ENCODE data around the gene SPIRE1.

DNA sequence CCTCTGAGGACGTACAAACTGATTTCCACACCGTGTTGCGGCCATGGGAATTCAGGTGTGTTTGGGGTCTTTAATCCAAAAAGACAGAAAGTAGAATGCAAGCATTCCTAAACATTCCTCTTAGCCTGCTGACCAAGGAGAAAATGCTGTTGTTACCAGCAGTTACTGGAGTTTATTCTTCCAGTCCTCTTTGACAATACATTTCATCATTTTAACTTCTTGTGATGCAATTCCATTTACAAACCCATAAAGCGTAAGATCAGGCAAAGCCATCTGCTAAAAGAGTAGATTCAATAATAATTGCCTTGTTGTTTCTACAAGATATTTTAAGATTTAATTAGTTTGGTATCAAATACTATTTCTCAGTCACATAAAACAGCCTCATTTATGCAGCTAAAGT, 32.7 kb downstream of the SPIRE1 start:
- no peak for TF ChIP-seq POLR2A (IDR thresholded peaks at IDR 0.05)
- TF ChIP-seq, protein P1, sequence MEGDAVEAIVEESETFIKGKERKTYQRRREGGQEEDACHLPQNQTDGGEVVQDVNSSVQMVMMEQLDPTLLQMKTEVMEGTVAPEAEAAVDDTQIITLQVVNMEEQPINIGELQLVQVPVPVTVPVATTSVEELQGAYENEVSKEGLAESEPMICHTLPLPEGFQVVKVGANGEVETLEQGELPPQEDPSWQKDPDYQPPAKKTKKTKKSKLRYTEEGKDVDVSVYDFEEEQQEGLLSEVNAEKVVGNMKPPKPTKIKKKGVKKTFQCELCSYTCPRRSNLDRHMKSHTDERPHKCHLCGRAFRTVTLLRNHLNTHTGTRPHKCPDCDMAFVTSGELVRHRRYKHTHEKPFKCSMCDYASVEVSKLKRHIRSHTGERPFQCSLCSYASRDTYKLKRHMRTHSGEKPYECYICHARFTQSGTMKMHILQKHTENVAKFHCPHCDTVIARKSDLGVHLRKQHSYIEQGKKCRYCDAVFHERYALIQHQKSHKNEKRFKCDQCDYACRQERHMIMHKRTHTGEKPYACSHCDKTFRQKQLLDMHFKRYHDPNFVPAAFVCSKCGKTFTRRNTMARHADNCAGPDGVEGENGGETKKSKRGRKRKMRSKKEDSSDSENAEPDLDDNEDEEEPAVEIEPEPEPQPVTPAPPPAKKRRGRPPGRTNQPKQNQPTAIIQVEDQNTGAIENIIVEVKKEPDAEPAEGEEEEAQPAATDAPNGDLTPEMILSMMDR (IDR thresholded peaks at IDR 0.05), result no peak
- TF ChIP-seq EP300 (IDR thresholded peaks at IDR 0.05), result no peak

All from tibial nerve (tissue), 4 donors.